Activated T-cell treated with anti-CD3 and anti-CD28 coated beads for 24 hours (primary cell): Measurements from ENCODE around the gene PMEL.
"Not testable (repeated sequence)": the region's sequence is repeated elsewhere in the genome, so short reads cannot be mapped to it uniquely, and the experiment has no call there.

ENCODE experiments used
- DNase-seq: peaks from one replicate; pipeline ENCODE4 v3.0.0-alpha.2; 2020; ENCODE audit warnings: low read depth

The PMEL gene

GRCh38 chr12:55983232-55983842 lies 17.5 kb upstream of the PMEL start:
- no peak for DNase-seq

DNA sequence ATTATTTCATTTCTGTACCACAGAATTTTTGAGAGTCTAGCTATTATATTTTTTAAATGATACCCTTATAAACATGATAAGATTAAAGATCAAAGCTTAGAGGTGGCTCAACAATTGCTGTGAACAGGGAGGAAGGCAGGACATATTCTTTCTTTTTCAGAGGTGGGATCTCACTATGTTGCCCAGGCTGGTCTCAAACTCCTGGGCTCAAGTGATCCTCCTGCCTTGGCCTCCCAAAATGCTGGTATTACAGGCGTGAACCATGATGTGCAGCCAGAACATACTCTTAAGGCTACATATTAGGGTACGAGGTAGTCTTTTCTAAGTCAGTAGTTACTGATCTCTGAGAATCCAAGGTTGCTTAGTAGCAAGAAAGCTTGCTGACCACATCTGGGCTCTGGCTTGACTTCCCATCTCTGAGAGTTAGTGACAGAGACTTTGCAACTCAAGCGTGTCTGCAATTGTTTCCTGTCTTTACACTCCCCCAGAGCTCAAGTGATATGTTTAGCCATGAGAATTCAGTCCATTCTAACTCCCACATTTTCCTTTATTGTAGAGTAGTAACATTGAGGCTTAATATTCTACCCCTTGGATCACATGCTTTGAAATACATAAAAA lies 16.6 kb upstream of the PMEL start:
- no peak for DNase-seq

- not testable (repeated sequence) for DNase-seq
Observed at GRCh38 chr12:55981882-55982281, 16.0 kb upstream of the PMEL start.

GRCh38 chr12:55979069-55979468 lies 13.2 kb upstream of the PMEL start:
- DNase-seq = no peak

DNA sequence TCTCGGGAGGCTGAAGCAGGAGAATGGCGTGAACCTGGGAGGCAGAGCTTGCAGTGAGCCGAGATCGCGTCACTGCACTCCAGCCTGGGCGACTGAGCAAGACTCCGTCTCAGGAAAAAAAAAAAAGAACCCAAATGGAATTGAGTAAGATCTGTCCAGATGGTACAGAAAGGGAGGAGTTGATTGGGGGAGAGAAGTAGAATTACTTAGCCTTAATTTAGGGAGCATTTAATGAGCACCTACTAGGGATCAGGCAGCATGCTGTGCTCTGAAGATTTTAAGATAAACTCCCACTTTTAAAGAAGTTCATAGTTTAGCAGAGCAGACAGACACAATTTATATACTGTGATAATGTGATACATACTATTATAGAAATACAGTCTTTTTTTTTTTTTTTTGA lies 12.6 kb upstream of the PMEL start:
- DNase-seq = no peak

GRCh38 chr12:55974308-55974730 lies 8.5 kb upstream of the PMEL start:
- peak; percentile 12 for DNase-seq

DNA sequence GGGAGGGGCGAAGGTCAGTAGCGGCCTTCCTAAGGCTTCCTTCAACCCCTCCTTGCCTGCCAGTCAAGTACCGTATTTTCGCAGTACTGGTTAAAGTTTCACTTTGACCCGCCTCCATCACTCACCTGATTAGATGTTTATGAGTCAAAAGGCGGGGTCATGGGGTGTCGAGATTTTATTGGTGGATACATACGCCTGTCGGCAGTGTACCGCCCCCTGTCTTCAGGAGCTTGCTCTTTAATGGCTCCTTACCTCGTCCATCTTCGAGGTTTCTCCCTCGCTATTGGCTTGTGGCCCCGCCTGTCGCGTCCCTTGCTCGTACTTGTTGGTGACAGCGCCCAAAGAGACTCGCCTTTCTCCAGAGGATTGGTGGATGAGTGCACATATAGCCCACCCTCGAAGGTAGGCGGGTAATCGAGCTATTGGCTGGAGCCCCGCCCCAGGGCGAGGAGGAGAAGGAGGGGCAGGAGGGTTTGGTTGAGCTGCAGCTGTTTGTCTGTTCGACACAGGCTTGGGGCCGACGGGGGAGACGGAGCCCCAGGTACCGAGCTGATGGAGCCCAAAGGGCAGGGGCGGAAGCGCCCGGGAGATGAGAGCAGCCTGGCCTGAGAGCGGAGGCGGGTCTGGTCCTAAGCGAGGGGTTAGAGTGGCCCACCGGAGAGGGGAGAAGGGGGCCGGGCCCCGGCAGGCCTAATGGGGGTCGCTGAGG lies 7.9 kb upstream of the PMEL start, which contains the start of gene RAB5B:
RAB5B (plus strand) TSS at position 480 of the 709 bp plus-strand sequence. CDS start 12,883 bp downstream, outside the sequence.
- peak; percentile 97 for DNase-seq

DNA sequence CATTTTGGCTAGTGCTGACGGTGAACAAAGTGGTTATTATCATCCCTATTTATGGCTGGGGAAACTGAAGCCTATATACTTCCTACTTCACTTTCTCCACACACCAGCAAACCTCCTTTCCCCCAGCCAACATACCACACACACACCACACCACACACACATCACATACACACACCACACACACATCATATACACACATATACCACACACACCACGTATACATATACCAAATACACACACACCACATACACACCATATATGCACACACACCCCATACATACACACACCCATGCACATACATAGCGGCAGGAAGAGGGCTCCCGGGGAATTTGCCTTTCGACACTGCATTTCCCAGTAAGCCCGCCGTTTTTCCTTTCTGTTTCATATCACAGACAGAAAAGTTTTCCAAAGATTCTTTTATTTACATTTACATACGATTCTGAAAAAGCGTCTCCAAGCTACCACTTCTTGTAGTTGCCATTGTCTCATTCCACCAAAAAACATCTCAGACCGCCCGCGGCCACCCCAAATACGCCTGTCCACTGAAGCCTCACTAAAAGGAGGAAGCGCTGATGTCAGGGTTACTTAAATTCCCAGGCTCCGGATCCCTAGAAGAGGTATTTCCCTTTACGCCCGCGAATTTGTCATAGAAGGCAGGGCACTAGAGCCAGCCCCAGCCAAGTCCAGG lies 7.2 kb upstream of the PMEL start:
- DNase-seq = no peak

GRCh38 chr12:55972456-55972855 lies 6.6 kb upstream of the PMEL start:
- DNase-seq = no peak

DNA sequence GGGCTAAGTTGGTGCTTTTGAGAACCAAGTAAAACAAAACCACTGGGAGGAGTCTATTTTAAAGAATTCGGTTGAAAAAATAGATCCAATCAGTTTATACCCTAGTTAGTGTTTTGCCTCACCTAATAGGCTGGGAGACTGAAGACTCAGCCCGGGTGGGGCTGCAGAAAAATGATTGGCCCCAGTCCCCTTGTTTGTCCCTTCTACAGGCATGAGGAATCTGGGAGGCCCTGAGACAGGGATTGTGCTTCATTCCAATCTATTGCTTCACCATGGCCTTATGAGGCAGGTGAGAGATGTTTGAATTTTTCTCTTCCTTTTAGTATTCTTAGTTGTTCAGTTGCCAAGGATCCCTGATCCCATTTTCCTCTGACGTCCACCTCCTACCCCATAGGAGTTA lies 6.2 kb upstream of the PMEL start:
- no peak for DNase-seq

- no peak for DNase-seq
Observed at GRCh38 chr12:55970775-55971174, 4.9 kb upstream of the PMEL start.

DNA sequence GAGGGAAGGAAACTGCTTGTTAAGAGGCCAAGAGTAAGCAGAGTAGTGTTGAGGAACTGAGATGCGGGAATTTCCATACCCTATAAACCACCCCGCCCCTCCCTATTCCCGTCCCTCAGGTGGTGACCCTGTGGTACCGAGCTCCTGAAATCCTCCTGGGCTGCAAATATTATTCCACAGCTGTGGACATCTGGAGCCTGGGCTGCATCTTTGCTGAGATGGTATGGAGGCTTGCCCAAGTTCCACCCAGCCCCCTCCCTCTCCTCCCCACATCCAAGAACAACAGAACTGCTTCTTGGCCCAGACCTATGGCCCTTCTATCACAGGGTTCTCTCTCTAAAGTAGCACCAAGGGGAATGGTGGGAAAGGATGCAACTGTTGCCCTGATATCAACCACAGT lies 3.5 kb upstream of the PMEL start:
- no peak for DNase-seq

DNA sequence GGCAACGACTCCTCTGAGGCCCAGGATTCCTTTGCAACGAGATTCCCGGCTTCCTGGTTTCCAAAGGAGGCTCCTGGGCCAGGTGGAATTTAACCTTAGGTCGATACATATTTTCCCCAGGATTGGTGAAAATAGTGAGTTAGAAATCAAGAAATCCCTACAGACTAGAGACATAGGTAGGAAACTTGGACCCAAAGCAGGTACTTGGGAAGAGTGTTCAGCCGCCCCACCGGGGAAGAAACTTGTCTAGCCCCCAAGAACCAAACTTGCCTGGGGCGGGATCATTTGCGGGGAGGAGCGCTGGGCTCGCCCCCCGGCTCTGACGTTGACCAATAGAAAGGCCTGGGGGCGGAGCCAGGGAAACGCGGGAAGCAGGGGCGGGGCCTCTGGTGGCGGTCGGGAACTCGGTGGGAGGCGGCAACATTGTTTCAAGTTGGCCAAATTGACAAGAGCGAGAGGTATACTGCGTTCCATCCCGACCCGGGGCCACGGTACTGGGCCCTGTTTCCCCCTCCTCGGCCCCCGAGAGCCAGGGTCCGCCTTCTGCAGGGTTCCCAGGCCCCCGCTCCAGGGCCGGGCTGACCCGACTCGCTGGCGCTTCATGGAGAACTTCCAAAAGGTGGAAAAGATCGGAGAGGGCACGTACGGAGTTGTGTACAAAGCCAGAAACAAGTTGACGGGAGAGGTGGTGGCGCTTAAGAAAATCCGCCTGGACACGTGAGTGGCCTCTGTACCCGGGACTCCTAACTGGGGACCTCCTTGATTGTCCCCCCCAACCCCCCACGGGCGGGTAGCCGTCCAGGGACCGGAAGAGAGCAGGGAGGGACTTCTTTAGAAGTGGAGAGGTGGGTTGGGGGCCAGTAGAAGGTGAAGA lies 803 bp upstream of the PMEL start, which contains the start of gene CDK2:
CDK2 (plus strand) TSS at position 423 of the 874 bp plus-strand sequence; CDS start at position 602, 179 bp downstream.
- DNase-seq = peak; percentile 88

GRCh38 chr12:55965240-55965639 lies 602 bp downstream of the PMEL start:
- DNase-seq = no peak

- no peak for DNase-seq
Observed at GRCh38 chr12:55963760-55964159, 2.1 kb downstream of the PMEL start.

DNA sequence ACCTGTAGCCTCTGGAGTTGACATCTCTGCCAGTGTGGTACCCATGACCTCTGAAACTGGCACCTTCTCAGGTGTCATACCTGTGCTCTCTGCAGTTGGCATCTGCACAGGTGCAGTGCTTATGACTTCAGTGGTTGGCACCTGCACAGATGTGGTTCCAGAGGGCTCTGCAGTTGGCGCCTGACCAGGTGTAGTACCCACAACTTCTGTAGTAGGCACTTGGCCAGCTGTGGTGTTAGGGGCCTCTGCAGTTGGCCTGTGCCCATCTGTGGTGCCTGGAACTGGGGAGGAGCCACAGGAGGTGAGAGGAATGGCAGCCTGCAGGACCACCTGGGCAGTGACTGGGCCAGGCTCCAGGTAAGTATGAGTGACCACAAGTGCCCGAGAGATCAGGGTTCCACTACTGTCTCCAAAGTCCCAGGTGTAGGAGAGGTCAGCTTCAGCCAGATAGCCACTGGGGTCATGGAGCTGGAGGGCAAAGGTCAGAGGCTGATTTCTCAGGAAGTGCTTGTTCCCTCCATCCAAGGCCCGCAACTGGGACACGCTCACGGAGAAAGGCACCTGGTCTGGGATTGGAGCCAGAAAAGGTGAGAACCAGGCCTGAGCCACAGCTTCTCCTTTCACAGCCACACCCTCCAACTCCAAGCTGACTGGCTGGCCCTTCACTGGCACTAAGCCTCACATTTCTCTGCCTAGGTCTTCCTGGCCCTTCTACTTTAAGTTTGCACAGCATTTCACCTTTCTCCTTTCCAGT lies 8.6 kb downstream of the PMEL start:
- DNase-seq = no peak

GRCh38 chr12:55955800-55956508 lies 9.9 kb downstream of the PMEL start:
- DNase-seq = no peak

GRCh38 chr12:55955344-55955743 lies 10.5 kb downstream of the PMEL start:
- DNase-seq = no peak

DNA sequence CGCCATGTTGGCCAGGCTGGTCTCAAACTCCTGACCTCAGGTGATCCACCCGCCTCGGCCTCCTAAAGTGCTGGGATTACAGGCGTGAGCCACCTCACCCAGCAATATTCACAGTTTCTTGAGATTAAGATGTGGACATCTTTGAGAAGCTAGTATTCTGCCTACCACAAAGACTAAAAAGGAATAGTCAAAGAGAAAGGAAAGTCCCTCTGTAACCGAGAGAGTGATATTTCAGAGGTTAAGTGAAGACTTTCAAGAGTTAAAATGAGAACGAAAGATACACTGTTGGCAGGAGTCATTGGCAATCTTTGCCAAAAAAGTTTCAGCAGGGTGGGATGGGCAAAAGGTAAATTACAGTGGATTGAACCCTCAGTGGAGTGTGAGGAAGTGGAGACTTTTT lies 19.3 kb downstream of the PMEL start:
- no peak for DNase-seq

- no peak for DNase-seq
Observed at GRCh38 chr12:55942577-55943136, 23.2 kb downstream of the PMEL start.
